IPS-NIHi7 (cell line): ENCODE data around the gene BARD1.
"Not testable (repeated sequence)": the region's sequence is repeated elsewhere in the genome, so short reads cannot be mapped to it uniquely, and the experiment has no call there.

Experiments
- DNase-seq: peaks from one replicate; pipeline ENCODE4 v3.0.0; 2012; ENCODE audit warnings: mixed read lengths; ENCODE audit errors: extremely low spot score

The BARD1 gene

GRCh38 chr2:214765180-214765579 lies 44.3 kb downstream of the BARD1 start:
- DNase-seq: no peak

DNA sequence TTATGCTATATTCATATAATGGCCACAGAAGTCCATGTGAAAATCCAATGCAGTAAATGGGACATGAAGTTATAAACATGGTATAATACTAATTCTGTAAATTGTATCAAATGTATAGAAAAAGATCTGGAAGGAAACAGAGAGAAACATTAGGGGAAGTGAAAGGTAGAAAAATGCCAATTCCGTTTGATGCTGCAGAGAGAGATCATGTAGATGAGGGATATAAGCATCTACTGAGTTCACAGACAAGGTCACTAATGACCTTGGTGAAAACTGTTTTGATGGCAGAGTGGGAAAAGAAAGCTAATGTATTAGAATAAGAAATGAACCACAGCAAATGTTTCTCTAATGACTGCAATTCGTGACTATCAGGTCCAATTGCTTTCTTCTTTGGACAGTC lies 56.0 kb downstream of the BARD1 start:
- no peak for DNase-seq

DNA sequence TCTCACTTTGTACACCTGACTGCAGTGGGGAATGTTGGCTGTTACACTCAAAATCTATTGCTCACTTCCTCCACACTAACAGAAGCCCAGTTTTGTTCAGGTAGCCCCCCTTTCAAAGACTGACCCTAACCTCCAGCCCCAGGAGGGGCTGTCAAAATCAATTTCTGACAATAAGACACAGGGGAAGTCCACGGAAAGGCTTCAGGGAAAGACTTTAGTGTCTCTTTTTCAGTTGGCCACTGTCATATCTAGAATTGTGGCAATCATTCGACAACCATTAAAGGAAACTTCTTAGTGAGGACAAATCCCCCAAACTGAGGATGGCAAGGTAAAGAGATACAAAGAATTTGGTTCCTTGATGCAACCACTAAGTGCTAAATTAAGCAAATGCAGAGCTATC lies 59.0 kb downstream of the BARD1 start:
- DNase-seq: no peak

GRCh38 chr2:214747992-214748391 lies 61.5 kb downstream of the BARD1 start:
- no peak for DNase-seq

DNA sequence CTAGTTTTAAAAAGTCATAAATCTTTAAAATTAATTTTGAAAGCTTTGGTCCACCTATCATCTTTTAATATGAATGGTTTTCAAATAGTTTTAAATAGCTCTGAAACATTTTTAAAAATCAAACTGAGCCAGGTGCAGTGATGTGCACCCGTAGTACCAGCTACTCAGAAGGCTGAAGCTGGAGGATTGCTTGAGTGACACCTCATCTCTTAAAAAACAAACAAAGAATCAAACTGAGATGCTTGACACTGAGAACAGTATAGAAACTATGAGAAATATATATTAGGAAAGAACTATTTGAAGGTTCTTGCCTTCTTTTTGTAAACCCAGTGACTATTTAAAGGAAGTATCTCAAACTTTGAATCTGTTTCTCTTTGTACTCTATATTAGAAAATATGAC lies 67.4 kb downstream of the BARD1 start:
- DNase-seq: no peak

DNA sequence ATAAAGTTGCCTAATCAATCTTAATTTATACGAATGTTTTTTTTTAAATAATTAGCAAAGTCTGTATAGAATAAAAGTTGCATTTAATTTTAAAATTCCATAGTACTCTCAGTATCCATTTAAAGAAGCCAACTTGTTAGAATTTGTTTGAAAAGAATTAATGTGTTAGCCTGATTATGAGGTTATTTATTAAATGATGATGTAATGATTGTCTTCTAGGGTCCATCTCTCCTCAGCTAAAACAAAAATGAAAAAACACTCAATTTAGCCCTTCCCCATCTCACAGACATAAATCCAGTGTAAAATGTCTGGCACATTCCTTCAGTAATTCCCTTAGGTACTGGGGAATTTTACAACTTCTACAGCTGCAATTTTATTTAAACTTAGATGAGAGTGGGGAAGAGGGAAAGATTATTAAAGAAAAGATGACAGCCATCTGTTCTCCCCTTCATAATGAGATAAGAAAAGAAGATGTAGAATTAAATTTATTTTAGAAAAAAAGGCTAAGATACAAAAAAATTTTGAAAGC lies 68.6 kb downstream of the BARD1 start:
- DNase-seq: no peak

DNA sequence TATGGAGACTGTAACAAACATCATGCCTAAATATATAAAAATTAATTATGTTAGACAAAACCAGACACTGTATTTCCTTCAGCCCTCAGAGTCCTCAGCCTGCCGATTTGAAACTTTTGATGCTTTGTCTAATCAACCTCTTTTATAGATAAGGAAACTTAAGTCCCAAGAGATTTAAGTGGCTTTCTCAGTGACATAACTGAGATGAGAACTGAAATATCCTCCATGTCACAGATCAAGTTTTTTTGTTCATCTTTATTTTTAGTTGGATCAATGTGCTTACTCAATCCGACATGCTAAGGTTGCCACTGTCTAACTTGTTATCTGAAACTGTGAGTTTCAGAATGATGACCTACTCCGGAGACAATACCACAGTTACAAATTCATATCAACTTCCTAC lies 72.3 kb downstream of the BARD1 start:
- DNase-seq: no peak

DNA sequence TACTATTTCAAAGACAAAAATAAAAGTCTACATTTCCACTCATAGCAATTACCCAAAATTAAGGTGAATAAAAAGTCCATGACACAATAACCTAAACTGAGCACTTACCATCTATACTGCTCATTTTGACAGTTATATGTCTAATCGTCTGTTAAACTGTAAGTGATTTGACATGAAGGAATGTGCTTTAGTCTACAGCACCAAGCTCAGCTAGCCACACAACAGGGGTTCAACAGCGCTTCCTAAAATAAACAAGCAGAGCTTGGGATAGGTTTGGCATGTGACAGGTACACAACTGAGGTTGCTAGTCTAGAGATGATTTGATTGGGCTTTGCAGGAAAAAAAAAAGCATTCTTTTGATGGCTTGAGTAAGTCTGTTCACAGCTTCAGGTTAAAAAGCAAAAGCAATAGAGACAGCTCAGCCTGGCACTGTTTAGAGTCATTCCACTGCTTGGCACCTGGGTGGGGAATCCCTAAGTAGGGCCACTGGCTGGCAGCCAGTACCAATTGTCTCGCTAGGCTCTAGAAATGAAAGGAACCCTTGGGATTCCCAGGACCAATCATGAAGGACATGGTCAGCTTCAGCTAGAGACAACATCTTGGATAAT lies 78.6 kb downstream of the BARD1 start:
- DNase-seq: no peak

DNA sequence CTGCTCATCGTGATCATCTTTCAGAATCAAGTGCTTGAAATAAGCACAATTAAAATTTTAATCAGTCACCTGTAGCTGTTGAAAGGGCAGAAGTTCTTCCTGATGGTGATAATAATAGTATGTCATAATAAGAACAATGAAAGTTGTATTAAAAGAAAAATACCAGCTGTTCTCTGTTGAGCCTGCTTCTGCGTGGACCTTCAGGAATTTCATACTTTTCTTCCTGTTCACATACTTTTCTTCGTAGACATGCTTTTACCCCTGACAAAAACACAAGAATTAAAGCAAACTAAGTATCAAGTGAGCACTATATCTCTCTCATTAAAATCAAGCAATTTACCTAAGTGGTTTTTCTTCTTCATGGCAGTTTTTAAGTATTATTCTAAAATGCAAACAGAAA lies 79.2 kb downstream of the BARD1 start:
- DNase-seq: no peak

GRCh38 chr2:214724741-214725140 lies 84.7 kb downstream of the BARD1 start:
- no peak for DNase-seq

- DNase-seq: not testable (repeated sequence)
Measured at GRCh38 chr2:214717837-214718236, 91.6 kb downstream of the BARD1 start.

GRCh38 chr2:214716811-214717560 lies 92.5 kb downstream of the BARD1 start:
- DNase-seq: no peak

DNA sequence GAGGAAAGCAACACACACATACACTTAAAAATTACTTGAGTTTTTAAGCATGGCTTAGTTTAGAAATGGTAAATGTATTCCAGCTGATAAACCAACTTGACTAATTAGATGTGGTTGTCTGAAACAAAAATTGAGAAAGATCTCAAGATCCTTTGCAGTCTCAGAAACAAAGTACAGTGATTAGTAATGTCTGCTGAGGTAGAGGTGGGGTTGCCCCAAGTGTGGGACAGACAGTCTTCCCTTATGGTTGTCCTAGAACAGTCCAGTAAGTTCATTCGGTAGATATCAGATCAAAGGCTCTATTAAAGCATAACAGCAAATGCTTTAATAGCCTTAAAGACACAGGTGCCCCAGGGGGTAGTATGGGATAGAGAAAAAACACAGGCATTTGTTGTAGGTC lies 94.5 kb downstream of the BARD1 start:
- DNase-seq: no peak

- no peak for DNase-seq
Measured at GRCh38 chr2:214713080-214713830, 96.2 kb downstream of the BARD1 start.

DNA sequence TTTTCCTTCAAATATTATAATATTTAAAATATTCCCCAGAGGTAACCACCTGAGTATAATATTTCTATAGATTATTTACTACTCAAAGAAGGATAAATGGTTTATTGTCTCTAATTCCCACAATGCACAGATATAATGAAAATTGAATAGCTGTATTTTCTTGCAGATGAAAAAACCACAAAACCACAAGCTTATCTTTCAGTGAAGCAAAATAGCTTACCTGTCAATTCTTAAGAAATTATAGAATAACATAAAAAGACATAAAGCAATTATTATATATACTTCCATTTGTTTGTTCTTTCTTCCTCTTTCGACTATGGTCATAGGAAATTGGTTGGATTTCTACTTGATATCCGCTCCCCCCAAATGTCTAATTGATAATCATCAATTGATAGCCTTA lies 98.8 kb downstream of the BARD1 start:
- no peak for DNase-seq

DNA sequence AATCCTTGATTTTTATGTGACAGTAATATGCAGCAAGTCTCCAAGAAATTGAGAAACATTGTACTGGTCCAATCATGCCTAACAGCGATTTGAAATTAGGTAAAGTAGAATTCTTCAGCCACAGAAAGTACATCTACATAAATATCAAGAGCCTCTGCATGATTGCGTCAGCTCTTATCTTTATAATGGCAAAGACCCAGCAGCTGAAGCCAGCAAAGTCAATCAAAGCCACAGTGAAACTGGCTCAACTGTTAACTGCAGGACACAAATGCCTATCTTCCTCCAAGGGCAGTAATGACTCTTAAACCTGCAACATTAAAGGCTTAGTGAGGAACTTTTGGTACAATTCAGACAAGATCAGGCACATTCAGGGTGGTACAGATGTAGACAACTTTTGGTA lies 102.5 kb downstream of the BARD1 start:
- DNase-seq: peak; percentile 25

- DNase-seq: no peak
Measured at GRCh38 chr2:214699236-214699635, 110.2 kb downstream of the BARD1 start.

GRCh38 chr2:214696681-214697080 lies 112.8 kb downstream of the BARD1 start:
- DNase-seq: no peak

GRCh38 chr2:214695789-214696188 lies 113.7 kb downstream of the BARD1 start:
- no peak for DNase-seq

DNA sequence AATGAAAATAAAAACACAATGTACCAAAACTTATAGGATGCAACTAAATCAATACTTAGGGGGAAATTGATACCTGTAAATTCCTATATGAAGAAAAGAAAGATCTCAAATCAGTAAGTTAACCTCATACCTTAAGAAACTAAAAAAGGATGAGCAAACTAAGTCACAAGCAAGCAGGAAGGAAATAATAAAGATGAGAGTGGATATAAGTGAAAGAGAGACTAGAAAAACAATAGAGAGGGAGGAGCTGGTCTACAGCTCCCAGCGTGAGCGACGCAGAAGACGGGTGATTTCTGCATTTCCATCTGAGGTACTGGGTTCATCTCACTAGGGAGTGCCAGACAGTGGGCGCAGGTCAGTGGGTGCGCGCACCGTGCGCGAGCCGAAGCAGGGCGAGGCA lies 125.9 kb downstream of the BARD1 start:
- not testable (repeated sequence) for DNase-seq

- DNase-seq: no peak
Measured at GRCh38 chr2:214679736-214680135, 129.7 kb downstream of the BARD1 start.

- DNase-seq: no peak
Measured at GRCh38 chr2:214676421-214677089, 132.9 kb downstream of the BARD1 start.
